Stimulated activated naive CD8-positive, alpha-beta T cell treated with anti-CD3 and anti-CD28 coated beads, Interleukin-15, Interleukin-2, amounts not matched to agents 100 ng/mL and 50 ng/mL, for 24 hours (primary cell): ENCODE measurements around the gene STAP2.
A peak's percentile ranks its signal among the peaks of the same experiment; 100 is the strongest.

Experiments used
- H3K27ac Mint-ChIP-seq: one replicate; pipeline ENCODE4 v1.8.0; 2021; ENCODE audit warnings: mild to moderate bottlenecking, mixed read lengths
- H3K27me3 Mint-ChIP-seq: one replicate; pipeline ENCODE4 v1.8.0; 2021; ENCODE audit warnings: mixed read lengths
- H3K36me3 Mint-ChIP-seq: one replicate; pipeline ENCODE4 v1.8.0; 2021; ENCODE audit warnings: low read depth, mixed read lengths
- H3K4me1 Mint-ChIP-seq: one replicate; pipeline ENCODE4 v1.8.0; 2021; ENCODE audit warnings: low read depth, mixed read lengths
- H3K4me3 Mint-ChIP-seq: one replicate; pipeline ENCODE4 v1.8.0; 2021; ENCODE audit warnings: mild to moderate bottlenecking, mixed read lengths
- H3K9me3 Mint-ChIP-seq: one replicate; pipeline ENCODE4 v1.8.0; 2021; ENCODE audit warnings: mixed read lengths

STAP2 gene

GRCh38 chr19:4373601-4374497 is 35.2 kb upstream of the STAP2 start:
- H3K27ac Mint-ChIP-seq = no peak overlapping the region
- H3K4me3 Mint-ChIP-seq = no peak overlapping the region
- peaks cover 5% of the 10 kb centered on the region for H3K36me3 Mint-ChIP-seq
- H3K9me3 Mint-ChIP-seq = no peaks in the 10 kb centered on the region
- H3K4me1 Mint-ChIP-seq = peaks cover 77% of the 10 kb centered on the region
- no peaks in the 10 kb centered on the region for H3K27me3 Mint-ChIP-seq

- Mint-ChIP-seq H3K27me3 (no peaks in the 10 kb centered on the region), H3K4me3 (no peak overlapping the region), H3K9me3 (no peaks in the 10 kb centered on the region), H3K27ac (no peak overlapping the region), H3K36me3 (peaks cover 5% of the 10 kb centered on the region), H3K4me1 (peaks cover 81% of the 10 kb centered on the region)
Measured at GRCh38 chr19:4373013-4373367, 34.4 kb upstream of the STAP2 start.

GRCh38 chr19:4372165-4373012 is 33.8 kb upstream of the STAP2 start:
- Mint-ChIP-seq H3K9me3 (no peaks in the 10 kb centered on the region), H3K36me3 (peaks cover 5% of the 10 kb centered on the region), H3K27ac (no peak overlapping the region), H3K27me3 (no peaks in the 10 kb centered on the region), H3K4me3 (no peak overlapping the region), H3K4me1 (peaks cover 85% of the 10 kb centered on the region)

GRCh38 chr19:4371247-4372164 is 32.9 kb upstream of the STAP2 start:
- H3K9me3 Mint-ChIP-seq = no peaks in the 10 kb centered on the region
- H3K27me3 Mint-ChIP-seq = no peaks in the 10 kb centered on the region
- peak overlapping the region; percentile 61 for H3K27ac Mint-ChIP-seq

GRCh38 chr19:4370418-4371041 is 31.9 kb upstream of the STAP2 start:
- no peaks in the 10 kb centered on the region for H3K27me3 Mint-ChIP-seq
- peaks cover 5% of the 10 kb centered on the region for H3K36me3 Mint-ChIP-seq
- peaks cover 69% of the 10 kb centered on the region for H3K4me1 Mint-ChIP-seq
- H3K27ac Mint-ChIP-seq = peak overlapping the region; percentile 61
- peak overlapping the region; percentile 68 for H3K4me3 Mint-ChIP-seq
- no peaks in the 10 kb centered on the region for H3K9me3 Mint-ChIP-seq

More at GRCh38 chr19:4371247-4372164, 32.9 kb upstream of the STAP2 start:
- H3K36me3 Mint-ChIP-seq = peaks cover 5% of the 10 kb centered on the region
- H3K4me1 Mint-ChIP-seq = peaks cover 79% of the 10 kb centered on the region
- H3K4me3 Mint-ChIP-seq = peak overlapping the region; percentile 68

- Mint-ChIP-seq H3K4me3 (peak overlapping the region; percentile 68), H3K27me3 (no peaks in the 10 kb centered on the region), H3K27ac (peak overlapping the region; percentile 91), H3K4me1 (peaks cover 63% of the 10 kb centered on the region), H3K9me3 (no peaks in the 10 kb centered on the region), H3K36me3 (peaks cover 5% of the 10 kb centered on the region)
Measured at GRCh38 chr19:4369888-4370260, 31.2 kb upstream of the STAP2 start.

GRCh38 chr19:4369109-4369887 is 30.7 kb upstream of the STAP2 start:
- Mint-ChIP-seq H3K36me3 (peaks cover 5% of the 10 kb centered on the region), H3K4me1 (peaks cover 59% of the 10 kb centered on the region), H3K4me3 (peak overlapping the region; percentile 73), H3K9me3 (no peaks in the 10 kb centered on the region), H3K27me3 (no peaks in the 10 kb centered on the region), H3K27ac (peak overlapping the region; percentile 91)

GRCh38 chr19:4368128-4368820 is 29.6 kb upstream of the STAP2 start:
- H3K27me3 Mint-ChIP-seq = no peaks in the 10 kb centered on the region
- peaks cover 10% of the 10 kb centered on the region for H3K36me3 Mint-ChIP-seq
- H3K27ac Mint-ChIP-seq = peak overlapping the region; percentile 90
- H3K9me3 Mint-ChIP-seq = no peaks in the 10 kb centered on the region
- peak overlapping the region; percentile 73 for H3K4me3 Mint-ChIP-seq
- H3K4me1 Mint-ChIP-seq = peaks cover 53% of the 10 kb centered on the region

- Mint-ChIP-seq H3K36me3 (peaks cover 10% of the 10 kb centered on the region), H3K27ac (no peak overlapping the region), H3K27me3 (no peaks in the 10 kb centered on the region), H3K4me3 (no peak overlapping the region), H3K9me3 (no peaks in the 10 kb centered on the region), H3K4me1 (peaks cover 51% of the 10 kb centered on the region)
Measured at GRCh38 chr19:4367781-4368127, 29.1 kb upstream of the STAP2 start.

- Mint-ChIP-seq H3K36me3 (peaks cover 10% of the 10 kb centered on the region), H3K27ac (no peak overlapping the region), H3K9me3 (no peaks in the 10 kb centered on the region), H3K4me3 (no peak overlapping the region), H3K27me3 (no peaks in the 10 kb centered on the region), H3K4me1 (peaks cover 47% of the 10 kb centered on the region)
Measured at GRCh38 chr19:4367336-4367723, 28.7 kb upstream of the STAP2 start.

- Mint-ChIP-seq H3K4me3 (no peak overlapping the region), H3K9me3 (no peaks in the 10 kb centered on the region), H3K27me3 (no peaks in the 10 kb centered on the region), H3K4me1 (peaks cover 42% of the 10 kb centered on the region), H3K27ac (no peak overlapping the region), H3K36me3 (peaks cover 14% of the 10 kb centered on the region)
Measured at GRCh38 chr19:4366666-4367335, 28.2 kb upstream of the STAP2 start.

GRCh38 chr19:4365791-4366665 is 27.4 kb upstream of the STAP2 start:
- Mint-ChIP-seq H3K36me3 (peaks cover 10% of the 10 kb centered on the region), H3K9me3 (no peaks in the 10 kb centered on the region), H3K27me3 (no peaks in the 10 kb centered on the region), H3K4me3 (no peak overlapping the region), H3K4me1 (peaks cover 36% of the 10 kb centered on the region), H3K27ac (no peak overlapping the region)
